Smooth muscle cell (in vitro differentiated cells): ENCODE measurements around the gene ACAP3. TPM values are rescaled to one million over a fixed set of nuclear protein-coding genes. Genes with fewer than 3 reads are reported as not detected.

ENCODE experiments used
- DNase-seq: peaks from one replicate; lab custom pipeline; 2025; ENCODE audit not compliant: unreplicated experiment; lab: John Stamatoyannopoulos, UW
- H2AFZ ChIP-seq: fragments of 200-600 bp; sonication (generic); 2 replicates; pipeline ENCODE4 v1.6.0; 2016; ENCODE audit warnings: antibody characterized with exemption, low read depth, mild to moderate bottlenecking
- H3F3A ChIP-seq: fragments of 200-600 bp; sonication (generic); 2 replicates; pipeline ENCODE4 v1.6.0; 2017; ENCODE audit warnings: antibody characterized with exemption, low read depth
- H3K27ac ChIP-seq: fragments of 200-600 bp; sonication (generic); 2 replicates; pipeline ENCODE4 v1.5.1; 2016; ENCODE audit warnings: low read depth, mild to moderate bottlenecking
- H3K27me3 ChIP-seq: fragments of 200-600 bp; sonication (generic); 2 replicates; pipeline ENCODE4 v1.6.1; 2016; ENCODE audit warnings: low read depth, mild to moderate bottlenecking
- H3K36me3 ChIP-seq: fragments of 200-600 bp; sonication (generic); 2 replicates; pipeline ENCODE4 v1.5.1; 2016; ENCODE audit warnings: low read depth
- H3K4me1 ChIP-seq: fragments of 200-600 bp; sonication (generic); 2 replicates; pipeline ENCODE4 v1.5.1; 2016; ENCODE audit warnings: low read depth
- H3K4me2 ChIP-seq: fragments of 200-600 bp; sonication (generic); 2 replicates; pipeline ENCODE4 v1.6.0; 2016; ENCODE audit warnings: mild to moderate bottlenecking
- H3K4me3 ChIP-seq: fragments of 200-600 bp; sonication (generic); 2 replicates; pipeline ENCODE4 v1.5.1; 2016; ENCODE audit warnings: mild to moderate bottlenecking
- H3K79me2 ChIP-seq: fragments of 200-600 bp; sonication (generic); 2 replicates; pipeline ENCODE4 v1.6.0; 2016; ENCODE audit warnings: low read depth, mild to moderate bottlenecking
- H3K9ac ChIP-seq: fragments of 200-600 bp; sonication (generic); 2 replicates; pipeline ENCODE4 v1.6.0; 2016; ENCODE audit warnings: low read depth
- H3K9me3 ChIP-seq: fragments of 200-600 bp; sonication (generic); replicated peaks from 2 replicates; pipeline ENCODE4 v1.5.1; 2016; ENCODE audit warnings: low read depth
- H4K20me1 ChIP-seq: fragments of 200-600 bp; sonication (generic); 2 replicates; pipeline ENCODE4 v1.6.0; 2016; ENCODE audit warnings: low read depth
- CTCF ChIP-seq: fragments of 200-600 bp; sonication (generic); IDR thresholded peaks from 2 replicates; pipeline ENCODE4 v1.5.1; 2017; ENCODE audit warnings: borderline replicate concordance, mild to moderate bottlenecking, antibody characterized with exemption; ENCODE audit not compliant: insufficient read depth, poor library complexity, severe bottlenecking
- WGBS: methylation state at CpG from one replicate; pipeline ENCODE4 v1.1.7; 2016; ENCODE audit warnings: low lambda C conversion rate; 5-methylcytosine and 5-hydroxymethylcytosine counted together
- polyA plus RNA-seq: library from polyadenylated mRNA; unstranded; fragments of >200 nt; fragmentation: Nextera tagmentation; extraction: Ambion mirVana; gene quantifications from 2 replicates; pipeline ENCODE4 v1.2.1, GENCODE V29; 2016
- total RNA-seq: library from RNA; depleted of rRNA; stranded (reverse); fragments of >200 nt; gene quantifications from 2 replicates; pipeline ENCODE4 v1.2.3, GENCODE V29; 2014

ACAP3 gene
- total and polyA plus RNA-seq, 2 experiments from 2014 or later, result 29.9 to 63.9 TPM

DNA sequence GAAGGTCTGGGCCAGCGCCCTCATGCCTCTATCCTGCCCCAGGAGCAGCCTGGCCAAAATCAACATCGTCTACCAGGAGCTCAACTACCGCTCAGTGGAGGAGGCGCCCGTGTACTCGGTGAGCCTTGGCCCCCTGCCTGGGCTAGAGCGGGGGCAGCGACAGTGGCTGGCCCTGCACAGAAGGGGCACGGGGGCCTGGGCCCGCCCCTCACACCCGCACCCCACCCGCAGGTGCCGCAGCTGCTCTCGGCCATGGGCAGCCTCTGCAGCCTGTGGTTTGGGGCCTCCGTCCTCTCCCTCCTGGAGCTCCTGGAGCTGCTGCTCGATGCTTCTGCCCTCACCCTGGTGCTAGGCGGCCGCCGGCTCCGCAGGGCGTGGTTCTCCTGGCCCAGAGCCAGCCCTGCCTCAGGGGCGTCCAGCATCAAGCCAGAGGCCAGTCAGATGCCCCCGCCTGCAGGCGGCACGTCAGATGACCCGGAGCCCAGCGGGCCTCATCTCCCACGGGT is 16.7 kb downstream of the ACAP3 start:
- WGBS, result 86% methylated on average over 25 of the region's 28 CpGs

DNA sequence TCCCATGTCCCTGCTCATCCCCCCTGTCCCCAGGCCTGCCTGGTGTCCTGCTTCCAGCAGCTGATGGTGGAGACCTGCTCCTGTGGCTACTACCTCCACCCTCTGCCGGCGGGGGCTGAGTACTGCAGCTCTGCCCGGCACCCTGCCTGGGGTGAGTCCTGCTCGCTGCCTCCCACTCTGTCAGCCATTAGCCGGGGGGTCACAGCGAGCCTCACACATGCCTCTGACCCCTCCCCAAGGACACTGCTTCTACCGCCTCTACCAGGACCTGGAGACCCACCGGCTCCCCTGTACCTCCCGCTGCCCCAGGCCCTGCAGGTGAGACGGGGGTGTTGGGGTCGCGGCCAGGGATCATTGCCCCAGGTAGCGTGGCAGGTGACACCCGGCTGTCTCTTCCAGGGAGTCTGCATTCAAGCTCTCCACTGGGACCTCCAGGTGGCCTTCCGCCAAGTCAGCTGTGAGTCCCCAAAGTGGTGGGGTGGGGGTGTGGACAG is 17.4 kb downstream of the ACAP3 start:
- DNase-seq, result peak; percentile 11
- Histone ChIP-seq H3K9ac (no peak overlapping the region), H3K4me2 (no peak overlapping the region), H3K79me2 (no peaks in the 10 kb centered on the region), H3F3A (no peaks in the 10 kb centered on the region), H3K4me1 (no peaks in the 10 kb centered on the region), H3K4me3 (no peak overlapping the region), H2AFZ (no peak overlapping the region), H3K36me3 (no peaks in the 10 kb centered on the region), H3K27me3 (no peaks in the 10 kb centered on the region), H3K27ac (no peak overlapping the region), H4K20me1 (peaks cover 6% of the 10 kb centered on the region), H3K9me3 (no peaks in the 10 kb centered on the region)
- WGBS, result 59% methylated on average over 15 of the region's 15 CpGs
- TF ChIP-seq CTCF, result peak; percentile 52

More for the DNA sequence above, 16.7 kb downstream of the ACAP3 start:
- no peaks in the 10 kb centered on the region for H3K79me2 ChIP-seq
- H3K27me3 ChIP-seq, result no peaks in the 10 kb centered on the region
- no peak overlapping the region for H3K27ac ChIP-seq
- no peaks in the 10 kb centered on the region for H3K4me1 ChIP-seq
- H3K9ac ChIP-seq, result no peak overlapping the region
- H4K20me1 ChIP-seq, result peaks cover 6% of the 10 kb centered on the region
- no peak for DNase-seq
- no peak overlapping the region for H3K4me2 ChIP-seq
- H3K36me3 ChIP-seq, result no peaks in the 10 kb centered on the region
- no peak for TF ChIP-seq CTCF
- no peaks in the 10 kb centered on the region for H3K9me3 ChIP-seq
- H2AFZ ChIP-seq, result no peak overlapping the region
- no peak overlapping the region for H3K4me3 ChIP-seq
- no peaks in the 10 kb centered on the region for H3F3A ChIP-seq

- H3K27me3 ChIP-seq, result no peaks in the 10 kb centered on the region
- H3K36me3 ChIP-seq, result no peaks in the 10 kb centered on the region
- no peak for DNase-seq
- 95% methylated on average over 39 of the region's 46 CpGs for WGBS
- no peak overlapping the region for H3K27ac ChIP-seq
- H3F3A ChIP-seq, result no peaks in the 10 kb centered on the region
- no peaks in the 10 kb centered on the region for H4K20me1 ChIP-seq
- no peak overlapping the region for H3K9ac ChIP-seq
- no peak overlapping the region for H3K4me3 ChIP-seq
- no peaks in the 10 kb centered on the region for H3K79me2 ChIP-seq
- H2AFZ ChIP-seq, result no peak overlapping the region
- H3K4me1 ChIP-seq, result no peaks in the 10 kb centered on the region
- no peak for TF ChIP-seq CTCF
- H3K9me3 ChIP-seq, result no peaks in the 10 kb centered on the region
- no peak overlapping the region for H3K4me2 ChIP-seq
Observed at GRCh38 chr1:1287288-1288110, 20.2 kb downstream of the ACAP3 start.
